GM19239 (cell line): ENCODE measurements around the gene SLC19A1.
"Not testable (repeated sequence)": the region's sequence is repeated elsewhere in the genome, so short reads cannot be mapped to it uniquely, and the experiment has no call there.

Source experiments
- DNase-seq: peaks from one replicate; pipeline ENCODE4 v3.0.0; 2011; ENCODE audit warnings: low spot score; ENCODE audit not compliant: insufficient read length
- FAIRE-seq: peaks from 2 replicates; lab custom pipeline; 2011; peaks lifted over from hg19 to GRCh38; lab: Jason Lieb, UNC

SLC19A1 gene

GRCh38 chr21:45577801-45578175 is 35.5 kb upstream of the SLC19A1 start:
- no peak for DNase-seq
- FAIRE-seq = no peak

DNA sequence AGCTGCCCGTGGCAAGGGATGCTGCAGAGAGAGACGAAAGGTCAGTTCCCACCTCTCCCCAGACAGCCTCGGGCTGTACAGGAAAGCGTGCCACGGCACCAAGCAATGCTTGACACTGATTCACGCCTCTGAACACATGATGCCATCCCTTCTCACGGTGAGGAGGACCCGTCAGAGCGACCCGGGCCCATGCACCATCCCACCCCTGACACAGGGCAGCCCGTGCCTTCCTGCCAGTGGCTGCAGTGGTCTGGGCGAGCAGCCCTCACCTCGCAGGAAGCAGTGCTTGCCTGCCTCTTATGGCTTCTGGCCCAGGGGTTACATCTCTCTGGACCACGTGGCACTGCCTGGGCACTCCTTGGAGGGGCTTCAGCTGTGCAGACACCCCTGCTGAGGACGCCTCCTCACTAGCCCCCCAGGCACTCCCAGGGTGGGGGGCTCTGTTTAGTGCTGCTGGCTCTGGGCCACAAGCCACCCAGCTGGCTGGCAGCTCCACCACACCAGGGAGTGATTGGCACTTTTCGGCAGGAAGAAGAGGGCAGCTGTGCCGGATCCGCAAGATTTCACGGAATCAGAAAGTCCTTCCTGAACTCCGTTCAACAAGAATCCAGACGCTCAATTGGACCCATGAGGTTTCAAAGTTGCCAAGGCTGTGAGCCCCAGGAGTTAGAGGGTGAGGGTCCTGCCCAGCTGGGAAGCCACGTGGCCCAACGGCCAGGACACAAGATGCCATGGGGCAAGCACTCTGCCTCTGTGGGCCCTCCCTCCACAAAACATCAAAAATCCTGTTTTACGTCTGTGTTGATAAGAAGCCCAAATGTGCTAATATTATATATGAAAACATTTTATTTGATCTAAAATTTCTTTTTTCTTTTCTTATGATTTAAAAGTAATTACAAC is 34.8 kb upstream of the SLC19A1 start:
- FAIRE-seq = no peak
- DNase-seq = no peak

DNA sequence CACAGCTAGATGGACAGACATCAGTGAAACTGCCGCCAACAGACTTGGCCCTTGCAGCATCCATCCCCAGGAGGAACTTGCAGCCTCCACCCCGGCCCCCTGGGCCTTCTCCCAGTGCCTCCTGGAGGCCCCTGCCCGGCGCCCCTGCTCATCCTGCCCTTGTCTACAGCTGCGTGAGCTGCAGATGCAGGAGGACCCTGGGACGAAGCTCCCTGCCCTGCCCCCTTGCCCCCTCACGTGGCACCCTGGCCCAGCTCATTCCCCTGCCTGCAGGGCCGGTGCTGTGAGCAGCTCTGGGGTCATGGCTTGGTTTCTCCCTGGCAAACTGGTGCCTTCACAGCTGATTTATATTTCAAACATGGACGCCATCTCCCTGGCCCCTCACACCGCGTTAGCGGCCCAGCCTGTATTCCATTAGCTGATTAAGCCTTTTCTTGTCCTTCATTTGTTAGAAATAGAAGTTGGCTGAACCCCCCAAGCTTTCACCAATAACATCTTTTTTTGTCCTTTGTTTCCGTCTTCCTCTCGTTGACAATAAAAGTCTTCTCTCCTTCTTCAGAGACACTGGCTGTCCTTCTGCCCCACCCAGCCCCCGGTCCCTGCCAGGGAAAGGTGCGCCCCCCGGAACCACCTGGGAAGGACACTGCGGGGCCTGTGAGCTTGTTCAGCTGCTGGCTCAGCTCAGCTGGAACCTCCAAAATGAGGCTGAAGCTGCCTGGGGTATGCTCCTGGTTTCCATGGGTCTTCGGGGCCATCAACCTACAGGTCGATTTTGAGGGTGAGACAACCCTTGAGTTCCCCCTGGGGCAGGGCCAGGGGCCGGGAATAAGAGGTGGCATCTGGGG is 34.0 kb upstream of the SLC19A1 start:
- FAIRE-seq (no peak), DNase-seq (no peak)

- FAIRE-seq (no peak), DNase-seq (no peak)
These were observed 33.2 kb upstream of the SLC19A1 start for GRCh38 chr21:45575304-45575992.

DNA sequence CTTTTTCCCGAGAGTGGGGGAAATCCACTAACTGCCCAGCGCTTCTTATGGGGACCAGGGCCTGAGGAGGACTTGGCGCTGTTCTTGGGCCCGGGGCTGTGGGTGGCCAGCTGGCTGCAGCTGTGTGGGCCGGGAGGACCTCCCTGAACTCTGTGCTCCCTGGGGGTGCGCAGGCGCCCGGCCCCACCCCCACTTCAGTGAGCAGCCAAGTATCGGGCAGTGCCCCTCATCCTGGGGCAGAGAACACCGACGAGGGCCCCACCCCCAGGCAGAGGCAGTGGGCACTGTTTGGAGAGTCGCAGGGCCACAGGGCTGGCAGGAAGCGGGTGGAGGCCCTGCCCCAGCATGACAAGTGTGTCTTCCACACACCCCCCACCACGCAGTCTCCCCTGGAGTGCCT is 32.5 kb upstream of the SLC19A1 start:
- FAIRE-seq = no peak

DNA sequence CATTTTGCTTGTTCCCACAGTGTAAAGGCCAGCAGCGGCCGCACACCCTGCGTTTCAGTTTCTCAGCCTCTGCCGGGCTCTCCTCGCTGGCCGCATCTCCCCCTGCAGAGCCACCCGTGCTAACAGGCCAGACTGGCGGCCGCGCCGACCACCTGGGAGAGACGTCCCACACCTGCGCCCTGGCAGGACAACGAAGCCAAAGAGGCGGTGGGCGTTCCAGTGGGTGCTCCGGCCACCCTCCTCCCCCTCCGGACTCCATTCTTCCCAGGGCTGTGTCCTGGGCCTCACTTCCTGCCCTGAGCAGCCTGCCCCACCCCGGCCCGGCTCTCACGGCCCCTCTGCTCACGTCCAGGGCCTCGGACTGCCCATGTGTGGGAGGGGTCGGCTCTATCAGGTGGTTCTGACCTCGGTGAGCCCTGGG is 31.9 kb upstream of the SLC19A1 start:
- FAIRE-seq = no peak
- no peak for DNase-seq

More for the DNA sequence above, 32.5 kb upstream of the SLC19A1 start:
- no peak for DNase-seq

DNA sequence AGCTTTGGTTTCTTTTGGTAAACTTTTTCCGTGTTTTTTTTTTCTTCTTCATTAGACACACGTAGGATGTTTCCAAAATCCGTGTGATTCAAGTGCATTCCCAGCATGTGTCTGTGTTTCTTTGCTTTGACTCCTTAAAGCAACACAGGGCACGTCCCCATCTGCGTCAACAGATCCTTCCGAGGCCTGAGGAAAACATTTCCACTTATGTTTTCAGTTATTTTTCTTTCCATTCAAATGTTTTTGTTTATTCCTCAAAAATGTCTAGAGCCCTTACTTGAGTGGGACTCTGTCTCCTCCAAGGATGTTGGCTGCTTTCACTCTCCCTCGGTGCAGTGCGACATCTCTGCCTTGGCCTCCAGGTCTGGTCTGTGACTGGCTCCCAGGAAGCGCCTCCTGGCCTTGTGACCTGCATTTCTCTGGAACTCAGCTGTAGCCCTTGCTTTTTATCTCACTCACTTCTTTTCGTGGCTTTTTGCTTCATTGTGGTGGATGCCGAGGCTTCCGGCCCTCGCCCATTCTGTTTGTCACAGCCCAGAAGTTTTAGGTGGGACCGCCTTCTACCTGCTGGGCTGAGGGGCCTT is 31.3 kb upstream of the SLC19A1 start:
- DNase-seq (no peak), FAIRE-seq (no peak)

- no peak for FAIRE-seq
- no peak for DNase-seq
These were observed 30.7 kb upstream of the SLC19A1 start for GRCh38 chr21:45572783-45573451.

GRCh38 chr21:45572231-45572630 is 30.0 kb upstream of the SLC19A1 start:
- FAIRE-seq = no peak
- DNase-seq = no peak

DNA sequence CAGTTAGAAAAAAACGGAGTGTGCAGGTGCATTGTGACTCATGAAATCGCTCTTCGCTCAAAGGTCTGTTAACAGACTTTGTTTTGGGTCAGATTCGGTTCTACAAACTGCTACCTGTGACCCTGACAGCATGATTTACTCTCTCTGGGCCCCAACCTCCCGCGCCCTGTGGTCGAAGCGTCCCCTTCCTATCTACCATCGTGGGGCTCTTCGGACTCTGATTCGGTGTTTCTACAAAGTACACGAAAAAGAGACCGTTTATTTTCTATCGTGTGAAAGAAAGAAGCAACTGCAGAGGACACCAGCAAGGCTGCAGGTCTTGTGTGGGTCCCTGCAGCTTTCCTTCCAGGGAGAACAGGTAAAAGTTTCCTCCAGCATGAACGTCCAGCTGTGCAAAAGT is 29.4 kb upstream of the SLC19A1 start:
- FAIRE-seq (no peak), DNase-seq (no peak)

DNA sequence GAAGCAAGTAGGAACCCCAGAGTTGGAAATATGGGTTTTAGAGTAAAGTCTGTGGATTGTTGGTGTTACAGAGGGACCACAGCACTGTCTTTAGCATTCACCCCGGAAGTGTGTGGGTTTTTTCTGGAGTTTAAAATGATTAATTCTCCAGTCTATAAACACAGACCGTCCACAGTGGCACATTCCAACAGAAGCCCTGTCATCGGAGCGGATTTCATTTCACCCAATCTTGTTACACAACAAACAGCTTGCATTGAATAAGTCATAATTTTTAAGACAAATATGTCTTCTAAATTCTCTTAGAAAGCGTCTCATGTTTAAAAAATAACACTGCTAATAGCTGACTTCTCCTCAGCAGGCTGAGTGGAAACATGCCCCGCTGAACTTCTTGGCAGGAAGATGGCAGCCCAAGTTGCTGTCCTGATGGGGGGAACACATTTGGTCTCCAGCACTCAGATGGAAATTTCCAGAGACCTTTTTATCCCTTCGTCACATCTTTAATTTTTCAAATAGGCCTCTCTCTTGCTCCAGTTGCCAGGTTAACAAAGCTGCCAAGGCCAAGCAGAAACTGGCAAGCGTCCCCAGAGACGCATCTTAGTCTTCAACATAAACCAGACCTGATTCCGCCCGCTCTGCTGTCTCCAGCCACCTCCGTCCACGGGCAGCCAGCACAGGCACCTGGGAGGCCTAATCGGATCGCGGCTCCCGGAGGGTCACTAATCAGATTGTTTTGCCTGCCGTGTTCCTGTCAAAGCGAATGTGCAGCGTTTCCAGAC is 28.8 kb upstream of the SLC19A1 start:
- FAIRE-seq (no peak), DNase-seq (no peak)

DNA sequence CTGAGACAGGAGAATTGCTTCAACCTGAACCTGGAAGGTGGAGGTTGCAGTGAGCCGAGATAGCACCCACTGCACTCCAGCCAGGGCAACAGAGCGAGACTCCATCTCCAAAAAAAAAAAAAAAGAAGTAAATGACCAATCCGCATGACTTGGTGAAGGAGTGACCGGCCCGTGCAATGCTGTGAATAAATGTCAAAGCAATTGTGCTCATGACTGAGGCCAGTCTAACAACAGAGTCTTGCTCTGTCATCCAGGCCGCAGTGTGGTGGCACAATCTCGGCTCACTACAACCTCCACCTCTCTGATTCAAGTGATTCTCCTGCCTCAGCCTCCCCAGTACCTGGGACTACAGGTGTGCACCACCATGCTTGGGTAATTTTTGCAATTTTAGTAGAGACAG is 27.8 kb upstream of the SLC19A1 start:
- DNase-seq (no peak), FAIRE-seq (no peak)

DNA sequence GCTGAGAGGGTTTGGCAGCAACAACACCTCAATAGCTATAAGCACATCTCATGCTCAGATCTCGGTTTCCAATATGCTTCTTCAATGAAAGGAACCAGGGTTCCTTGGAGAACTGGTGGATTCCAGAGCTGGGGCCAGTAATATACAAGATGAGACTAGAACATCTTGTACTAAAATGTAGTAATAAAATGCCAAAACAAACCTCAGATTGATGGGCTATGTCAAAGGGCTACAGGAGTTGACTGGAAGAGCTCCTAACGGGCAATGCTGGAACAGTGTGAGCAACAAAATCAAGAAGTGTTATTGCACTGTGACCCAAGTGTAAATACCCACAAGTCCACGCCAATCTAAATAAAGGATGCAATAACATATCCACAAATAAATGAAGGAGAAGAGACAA is 26.1 kb upstream of the SLC19A1 start:
- DNase-seq = no peak
- FAIRE-seq = no peak

GRCh38 chr21:45564137-45564536 is 21.9 kb upstream of the SLC19A1 start:
- DNase-seq, FAIRE-seq: not testable (repeated sequence)

DNA sequence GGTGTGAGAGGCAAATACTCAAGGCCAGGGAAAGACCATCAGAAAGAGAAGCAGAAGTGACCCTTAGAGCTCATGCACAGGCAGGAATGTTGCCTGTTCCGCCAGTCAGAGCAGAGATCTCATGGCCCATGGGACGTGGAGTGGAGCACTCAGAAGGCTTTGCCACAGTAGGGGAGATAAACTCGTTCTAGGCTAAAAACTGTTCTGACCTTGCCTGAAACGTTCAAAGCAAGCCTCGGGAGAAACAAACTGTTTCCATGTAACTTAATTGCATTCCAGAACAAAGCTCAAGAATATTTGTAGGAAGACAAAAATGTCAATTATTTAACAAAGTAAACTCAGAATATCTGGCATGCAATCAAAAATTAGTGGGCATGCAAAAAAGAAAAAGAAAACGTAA is 20.7 kb upstream of the SLC19A1 start:
- DNase-seq (no peak), FAIRE-seq (no peak)

DNA sequence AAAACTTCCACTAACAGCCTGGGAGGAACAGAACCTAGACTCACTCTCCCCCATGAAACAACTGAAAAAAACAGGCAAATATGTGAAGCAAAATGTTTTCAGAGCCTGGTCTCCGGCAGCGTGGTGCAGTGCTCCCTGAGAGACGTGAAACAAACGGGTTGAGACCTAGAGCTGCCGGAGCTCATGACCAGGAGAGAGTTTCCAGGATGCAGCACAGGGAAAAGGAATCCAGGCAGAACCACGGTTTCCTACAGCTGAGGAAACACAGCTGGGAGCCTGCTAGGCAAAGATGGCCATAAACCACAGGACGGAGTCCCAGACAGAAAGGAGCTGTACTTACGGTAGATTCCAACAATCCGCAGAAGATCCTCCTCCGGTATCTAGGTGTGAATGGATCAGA is 20.2 kb upstream of the SLC19A1 start:
- DNase-seq (no peak), FAIRE-seq (no peak)

DNA sequence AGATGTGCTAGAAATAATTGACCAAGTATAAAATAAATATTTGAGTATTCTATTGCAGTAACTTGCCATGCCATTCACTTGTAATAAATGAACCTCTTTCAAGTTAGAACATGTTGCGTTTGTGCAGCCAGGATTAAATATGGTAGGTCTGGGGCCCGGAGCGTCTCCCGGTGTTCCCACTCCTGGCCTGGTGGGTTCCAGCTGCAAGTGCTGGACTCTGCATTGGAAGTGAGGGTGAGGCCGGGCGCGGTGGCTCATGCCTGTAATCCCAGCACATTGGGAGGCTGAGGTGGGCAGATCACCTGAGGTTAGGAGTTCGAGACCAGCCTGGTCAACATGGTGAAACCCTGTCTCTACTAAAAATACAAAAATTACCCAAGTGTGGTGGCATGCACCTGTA is 19.0 kb upstream of the SLC19A1 start:
- not testable (repeated sequence) for FAIRE-seq

GRCh38 chr21:45560106-45561021 is 18.1 kb upstream of the SLC19A1 start:
- no peak for DNase-seq
- no peak for FAIRE-seq

More for the DNA sequence above, 19.0 kb upstream of the SLC19A1 start:
- not testable (repeated sequence) for DNase-seq
